Measurements from ENCODE around the gene CREB5.

DNA sequence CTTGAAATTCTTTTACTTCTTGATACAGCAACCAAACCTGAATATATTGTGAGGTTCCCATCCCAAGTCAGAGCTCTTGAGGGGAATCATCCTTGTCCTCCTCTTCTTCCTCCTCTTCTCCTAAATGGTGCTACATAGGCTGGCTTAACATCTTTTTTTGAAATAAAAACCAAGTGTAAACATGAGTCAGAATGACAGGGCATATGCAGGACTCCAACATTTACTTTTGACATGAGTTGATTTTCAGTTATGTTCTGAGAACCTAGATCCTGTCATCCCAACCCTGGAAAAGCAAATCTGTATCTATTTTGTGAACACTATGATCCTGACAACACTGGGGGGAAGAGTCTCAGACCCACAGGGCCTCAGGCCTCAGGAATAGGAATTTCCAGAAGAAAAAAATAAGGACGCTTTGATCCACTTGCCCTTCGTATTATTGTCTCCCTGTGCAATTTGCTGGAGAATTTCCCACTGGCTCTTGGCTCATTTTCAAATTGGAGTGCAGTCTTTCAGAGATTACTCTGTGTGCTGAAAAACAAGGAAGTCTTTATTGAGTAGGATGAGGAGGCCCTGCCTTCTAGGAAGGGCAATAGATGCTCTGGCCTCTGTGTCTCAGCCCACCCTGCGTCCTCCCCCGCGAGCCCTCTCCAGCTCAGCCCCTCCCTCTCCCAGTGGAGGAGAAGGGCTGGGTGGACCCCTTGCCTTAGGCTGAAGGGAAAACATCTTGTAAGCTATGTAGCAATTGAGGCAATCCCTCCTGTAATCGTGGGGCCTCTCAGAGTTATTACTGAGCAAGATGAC lies 121.6 kb downstream of the CREB5 start:
- TF ChIP-seq, protein P1, sequence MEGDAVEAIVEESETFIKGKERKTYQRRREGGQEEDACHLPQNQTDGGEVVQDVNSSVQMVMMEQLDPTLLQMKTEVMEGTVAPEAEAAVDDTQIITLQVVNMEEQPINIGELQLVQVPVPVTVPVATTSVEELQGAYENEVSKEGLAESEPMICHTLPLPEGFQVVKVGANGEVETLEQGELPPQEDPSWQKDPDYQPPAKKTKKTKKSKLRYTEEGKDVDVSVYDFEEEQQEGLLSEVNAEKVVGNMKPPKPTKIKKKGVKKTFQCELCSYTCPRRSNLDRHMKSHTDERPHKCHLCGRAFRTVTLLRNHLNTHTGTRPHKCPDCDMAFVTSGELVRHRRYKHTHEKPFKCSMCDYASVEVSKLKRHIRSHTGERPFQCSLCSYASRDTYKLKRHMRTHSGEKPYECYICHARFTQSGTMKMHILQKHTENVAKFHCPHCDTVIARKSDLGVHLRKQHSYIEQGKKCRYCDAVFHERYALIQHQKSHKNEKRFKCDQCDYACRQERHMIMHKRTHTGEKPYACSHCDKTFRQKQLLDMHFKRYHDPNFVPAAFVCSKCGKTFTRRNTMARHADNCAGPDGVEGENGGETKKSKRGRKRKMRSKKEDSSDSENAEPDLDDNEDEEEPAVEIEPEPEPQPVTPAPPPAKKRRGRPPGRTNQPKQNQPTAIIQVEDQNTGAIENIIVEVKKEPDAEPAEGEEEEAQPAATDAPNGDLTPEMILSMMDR (IDR thresholded peaks at IDR 0.05) = no peak
- no peak for TF ChIP-seq POLR2AphosphoS5 (IDR thresholded peaks at IDR 0.05)
